Loucy (cell line): ENCODE measurements around the gene RGS5.

Experiments used
- CTCF ChIP-seq: fragments of 200-600 bp; sonication (generic); conservative IDR thresholded peaks from 2 replicates; pipeline ENCODE4 v1.5.1; 2014; ENCODE audit warnings: mild to moderate bottlenecking, antibody characterized with exemption, low read length
- EZH2phosphoT487 ChIP-seq: fragments of 200-600 bp; IDR thresholded peaks from 2 replicates; pipeline ENCODE4 v1.6.1; 2018; ENCODE audit warnings: antibody characterized with exemption, mild to moderate bottlenecking, moderate library complexity, borderline replicate concordance

- TF ChIP-seq CTCF, result no peak
- no peak for TF ChIP-seq EZH2phosphoT487
Measured at GRCh38 chr1:163093579-163093978, 109.1 kb downstream of the RGS5 start.
